Uterus (tissue), 4 donors: Measurements from ENCODE around the gene ST3GAL2. TPM values are rescaled to one million over a fixed set of nuclear protein-coding genes. Genes with fewer than 3 reads are reported as not detected.

Source experiments
- DNase-seq, 2 donors: peaks; one replicate each; pipeline ENCODE4 v3.0.0-alpha.2; 2019 to 2020
- H3K27ac ChIP-seq, 2 donors: fragments of 200-600 bp; sonication (generic); 1 replicate in 1 of 2; 2 replicates in 1 of 2; pipeline ENCODE4 v1.5.1; 2016 to 2018
- H3K27me3 ChIP-seq, 2 donors: fragments of 200-600 bp; sonication (generic); one replicate each; pipeline ENCODE4 v1.5.1; 2018 to 2019; ENCODE audit warnings: control low read depth in 1 of 2
- H3K36me3 ChIP-seq, 2 donors: fragments of 200-600 bp; sonication (generic); one replicate each; pipeline ENCODE4 v1.5.1; 2019; ENCODE audit warnings: control low read depth in 1 of 2
- H3K4me1 ChIP-seq, 2 donors: fragments of 200-600 bp; sonication (generic); one replicate each; pipeline ENCODE4 v1.5.1; 2018 to 2019; ENCODE audit warnings: control low read depth in 1 of 2
- H3K4me3 ChIP-seq, 2 donors: fragments of 200-600 bp; sonication (generic); 1 replicate in 1 of 2; 2 replicates in 1 of 2; pipeline ENCODE4 v1.5.1; 2018 to 2019; ENCODE audit warnings: mild to moderate bottlenecking in 1 of 2
- H3K9me3 ChIP-seq, 2 donors: fragments of 200-600 bp; sonication (generic); one replicate each; pipeline ENCODE4 v1.5.1; 2019; ENCODE audit warnings: control low read depth in 1 of 2
- CTCF ChIP-seq, 4 experiments: fragments of 200-600 bp in 2 of 4; fragments of 450-650 bp in 2 of 4; sonication (generic) in 2 of 4; IDR thresholded peaks; one replicate each; pipeline ENCODE4 v1.5.1; 2016 to 2019; ENCODE audit warnings: antibody characterized with exemption in 4 of 4, mild to moderate bottlenecking in 2 of 4, moderate library complexity in 1 of 4
- POLR2A ChIP-seq, 2 donors: fragments of 450-650 bp; IDR thresholded peaks; one replicate each; pipeline ENCODE4 v1.6.1; 2016; ENCODE audit warnings: antibody characterized with exemption in 2 of 2, mild to moderate bottlenecking in 1 of 2, moderate library complexity in 1 of 2
- intact Hi-C: fragments of 100-400 bp; cut with DNase I; formaldehyde crosslinking; loops from one replicate; pipeline ENCODE4 v1.15.1; 2023; ENCODE audit warnings: low total_unique reads
- total RNA-seq, 4 donors: library from RNA; depleted of rRNA in 3 of 4; stranded (reverse); fragments of >200 nt in 3 of 4; gene quantifications; one replicate each; pipeline versions ENCODE4 v1.1.0 to v1.2.4, GENCODE V29; 2014 to 2023
- donor health status: DM: yes; HTN: yes; CAD: no.

The ST3GAL2 gene
- total RNA-seq, 4 donors from 2014 or later = 6.2 to 57.9 (median 27.5) TPM

GRCh38 chr16:70380248-70380918, 58.5 kb downstream of the ST3GAL2 start:
- H3K4me1 ChIP-seq = no peaks in the 10 kb centered on the region
- H3K27ac ChIP-seq = peak overlapping the region; percentile 75 to 83
- peak overlapping the region; percentile 65 to 66 for H3K4me3 ChIP-seq
- intact Hi-C loops = loop anchor here (10.0 kb wide), 1 partner anchor 54 kb away; the partner anchor contains the start of gene ST3GAL2
- DNase-seq = peak; percentile 33 to 52
- TF ChIP-seq POLR2A (IDR thresholded peaks at IDR 0.05) = no peak
- no peak for TF ChIP-seq CTCF (IDR thresholded peaks at IDR 0.05)
- H3K9me3 ChIP-seq = no peaks in the 10 kb centered on the region
- no peaks in the 10 kb centered on the region for H3K27me3 ChIP-seq
- no peaks in the 10 kb centered on the region for H3K36me3 ChIP-seq

GRCh38 chr16:70378869-70379493, 59.9 kb downstream of the ST3GAL2 start:
- DNase-seq = no peak
- H3K36me3 ChIP-seq = no peaks in the 10 kb centered on the region
- H3K4me1 ChIP-seq = no peaks in the 10 kb centered on the region
- intact Hi-C loops = no loop called here
- H3K9me3 ChIP-seq = no peaks in the 10 kb centered on the region
- no peaks in the 10 kb centered on the region for H3K27me3 ChIP-seq
- no peak overlapping the region for H3K4me3 ChIP-seq
- TF ChIP-seq CTCF (IDR thresholded peaks at IDR 0.05) = no peak
- no peak for TF ChIP-seq POLR2A (IDR thresholded peaks at IDR 0.05)
- no peak overlapping the region for H3K27ac ChIP-seq

- no peaks in the 10 kb centered on the region for H3K36me3 ChIP-seq
- H3K4me3 ChIP-seq = no peak overlapping the region
- H3K27ac ChIP-seq = no peak overlapping the region
- intact Hi-C loops = no loop called here
- no peaks in the 10 kb centered on the region for H3K4me1 ChIP-seq
- H3K9me3 ChIP-seq = no peaks in the 10 kb centered on the region
- TF ChIP-seq POLR2A (IDR thresholded peaks at IDR 0.05) (no peak), CTCF (IDR thresholded peaks at IDR 0.05) (no peak)
- DNase-seq = no peak
- no peaks in the 10 kb centered on the region for H3K27me3 ChIP-seq
Measured at GRCh38 chr16:70377782-70378181, 61.1 kb downstream of the ST3GAL2 start.

GRCh38 chr16:70375636-70376611, 63.0 kb downstream of the ST3GAL2 start:
- Histone ChIP-seq H3K9me3 (no peaks in the 10 kb centered on the region), H3K27ac (no peak overlapping the region), H3K27me3 (no peaks in the 10 kb centered on the region), H3K4me1 (no peaks in the 10 kb centered on the region), H3K36me3 (no peaks in the 10 kb centered on the region), H3K4me3 (no peak overlapping the region)
- intact Hi-C loops = no loop called here
- TF ChIP-seq POLR2A (IDR thresholded peaks at IDR 0.05) (no peak), CTCF (IDR thresholded peaks at IDR 0.05) (no peak)
- no peak for DNase-seq
